H1 (cell line): Measurements from ENCODE around the gene MAP7. TPM values are rescaled to one million over a fixed set of nuclear protein-coding genes. Genes with fewer than 3 reads are reported as not detected.

ENCODE experiments used
- CTCF ChIA-PET: fragments of 300-600 bp; sonication (Branson Sonifier 250); formaldehyde crosslinking; loops from one replicate; lab custom pipeline; 2021; ENCODE audit not compliant: partially characterized antibody; lab: Charles Lee
- POLR2A ChIA-PET: fragments of 300-600 bp; sonication (Branson Sonifier 250); formaldehyde crosslinking; loops from one replicate; lab custom pipeline; 2021; ENCODE audit warnings: inconsistent platforms; ENCODE audit not compliant: partially characterized antibody; lab: Charles Lee
- DNase-seq, 2 experiments: peaks; one replicate each; pipeline versions ENCODE4 v3.0.0 to v3.0.0-alpha.2; 2010 to 2022; ENCODE audit warnings: low spot score in 2 of 2, low read depth in 1 of 2, mixed read lengths in 1 of 2
- FAIRE-seq: peaks from 2 replicates; lab custom pipeline; 2011; peaks lifted over from hg19 to GRCh38; lab: Jason Lieb, UNC
- H2AFZ ChIP-seq: 2 replicates; pipeline ENCODE4 v1.8.1; 2012; ENCODE audit warnings: low read length, inconsistent platforms
- H2AK5ac ChIP-seq: 2 replicates; pipeline ENCODE4 v1.6.1; 2013; ENCODE audit warnings: low read depth, low read length
- H2BK120ac ChIP-seq: replicated peaks from 2 replicates; pipeline ENCODE3; 2013; ENCODE audit warnings: low read depth, low read length, inconsistent platforms
- H2BK12ac ChIP-seq: 2 replicates; pipeline ENCODE4 v1.6.1; 2013; ENCODE audit warnings: low read depth, low read length
- H2BK15ac ChIP-seq: 2 replicates; pipeline ENCODE4 v1.6.1; 2013; ENCODE audit warnings: low read length
- H2BK20ac ChIP-seq: 2 replicates; pipeline ENCODE4 v1.6.1; 2013; ENCODE audit warnings: low read length
- H2BK5ac ChIP-seq: 2 replicates; pipeline ENCODE4 v1.6.1; 2013; ENCODE audit warnings: low read depth, low read length
- H3K14ac ChIP-seq: 2 replicates; pipeline ENCODE4 v1.6.1; 2013; ENCODE audit warnings: inconsistent platforms; ENCODE audit not compliant: insufficient read length
- H3K18ac ChIP-seq: 2 replicates; pipeline ENCODE4 v1.6.1; 2013; ENCODE audit warnings: low read length; ENCODE audit errors: extremely low read depth
- H3K23ac ChIP-seq: 2 replicates; pipeline ENCODE4 v1.6.1; 2013; ENCODE audit warnings: inconsistent platforms; ENCODE audit not compliant: insufficient read length
- H3K23me2 ChIP-seq: 2 replicates; pipeline ENCODE4 v1.6.1; 2013; ENCODE audit warnings: low read depth, low read length
- H3K27ac ChIP-seq: 2 replicates; pipeline ENCODE4 v1.6.1; 2011; ENCODE audit warnings: low read depth, low read length, inconsistent platforms
- H3K27me3 ChIP-seq, 4 experiments: replicated peaks in 1 of 4; 1 replicate in 1 of 4; 2 replicates in 3 of 4; pipeline versions ENCODE4 v1.6.1 to v1.8.1; 2011 to 2013; ENCODE audit warnings: low read length in 3 of 4, mild to moderate bottlenecking in 3 of 4, inconsistent platforms in 2 of 4, mixed read lengths in 2 of 4, moderate library complexity in 1 of 4; ENCODE audit not compliant: control insufficient read depth in 3 of 4, insufficient read depth in 3 of 4; ENCODE audit errors: extremely low read depth in 1 of 4
- H3K36me3 ChIP-seq, 4 experiments: 2 replicates each; pipeline versions ENCODE4 v1.6.1 to v1.8.1; 2011 to 2013; ENCODE audit warnings: mild to moderate bottlenecking in 4 of 4, low read length in 3 of 4, moderate library complexity in 2 of 4, control low read depth in 1 of 4, inconsistent platforms in 1 of 4; ENCODE audit not compliant: insufficient read depth in 4 of 4, control insufficient read depth in 2 of 4
- H3K4ac ChIP-seq: replicated peaks from 2 replicates; pipeline ENCODE3; 2013; ENCODE audit warnings: low read length, low read depth, mixed read lengths, inconsistent platforms; ENCODE audit not compliant: insufficient read length
- H3K4me1 ChIP-seq, 4 experiments: replicated peaks in 1 of 4; 1 replicate in 1 of 4; 2 replicates in 3 of 4; pipeline versions ENCODE4 v1.6.1 to v1.8.1; 2011 to 2013; ENCODE audit warnings: low read length in 3 of 4, inconsistent platforms in 2 of 4, mixed read lengths in 1 of 4; ENCODE audit not compliant: insufficient read depth in 4 of 4, control insufficient read depth in 3 of 4
- H3K4me2 ChIP-seq, 2 experiments: 2 replicates each; pipeline versions ENCODE4 v1.6.1 to v1.8.1; 2011 to 2013; ENCODE audit warnings: low read depth in 2 of 2, low read length in 2 of 2, control low read depth in 1 of 2, inconsistent platforms in 1 of 2, mild to moderate bottlenecking in 1 of 2; ENCODE audit not compliant: insufficient read depth in 1 of 2
- H3K4me3 ChIP-seq, 4 experiments: fragments of 200-600, 300-600 bp in 1 of 4; sonication (generic), shearing (Covaris generic), sonication (Bioruptor Twin) in 1 of 4; 2 replicates each; pipeline versions ENCODE4 v1.5.1 to v1.8.1; 2011 to 2016; ENCODE audit warnings: low read length in 4 of 4, low read depth in 3 of 4, control low read depth in 2 of 4, inconsistent platforms in 2 of 4, mild to moderate bottlenecking in 2 of 4, mixed read lengths in 1 of 4, moderate library complexity in 1 of 4; ENCODE audit not compliant: insufficient read depth in 2 of 4; ENCODE audit errors: extremely low read depth in 1 of 4
- H3K56ac ChIP-seq: replicated peaks from 2 replicates; pipeline ENCODE3; 2013; ENCODE audit warnings: low read depth, mild to moderate bottlenecking, mixed read lengths, low read length, inconsistent platforms; ENCODE audit not compliant: insufficient read length
- H3K79me1 ChIP-seq: 2 replicates; pipeline ENCODE4 v1.6.1; 2013; ENCODE audit warnings: low read depth, low read length, control low read depth
- H3K79me2 ChIP-seq, 2 experiments: 2 replicates each; pipeline versions ENCODE4 v1.6.1 to v1.8.1; 2012 to 2013; ENCODE audit warnings: low read length in 2 of 2, mild to moderate bottlenecking in 2 of 2, inconsistent platforms in 1 of 2; ENCODE audit not compliant: insufficient read depth in 2 of 2, control insufficient read depth in 1 of 2
- H3K9ac ChIP-seq, 4 experiments: replicated peaks in 1 of 4; 1 replicate in 1 of 4; 2 replicates in 3 of 4; pipeline versions ENCODE4 v1.6.1 to v1.8.1; 2011 to 2013; ENCODE audit warnings: low read depth in 3 of 4, low read length in 3 of 4, control low read depth in 2 of 4, mild to moderate bottlenecking in 2 of 4, moderate library complexity in 2 of 4, inconsistent platforms in 1 of 4; ENCODE audit errors: extremely low read depth in 1 of 4
- H3K9me3 ChIP-seq, 2 experiments: 2 replicates each; pipeline versions ENCODE4 v1.6.1 to v1.8.1; 2012 to 2013; ENCODE audit warnings: mild to moderate bottlenecking in 2 of 2, moderate library complexity in 2 of 2, control low read depth in 1 of 2, inconsistent platforms in 1 of 2, low read depth in 1 of 2, low read length in 1 of 2, mixed read lengths in 1 of 2; ENCODE audit not compliant: insufficient read depth in 2 of 2
- H4K20me1 ChIP-seq, 2 experiments: replicated peaks in 1 of 2; 2 replicates each; pipeline versions ENCODE3 to v1.8.1; 2011 to 2013; ENCODE audit warnings: inconsistent platforms in 2 of 2, low read length in 2 of 2, mild to moderate bottlenecking in 1 of 2; ENCODE audit not compliant: insufficient read depth in 2 of 2, control insufficient read depth in 1 of 2
- H4K5ac ChIP-seq: 2 replicates; pipeline ENCODE4 v1.6.1; 2013; ENCODE audit warnings: low read length, low read depth, mixed read lengths, inconsistent platforms; ENCODE audit not compliant: insufficient read length
- H4K8ac ChIP-seq: 2 replicates; pipeline ENCODE4 v1.8.0; 2013; ENCODE audit warnings: mild to moderate bottlenecking, moderate library complexity, low read length, inconsistent platforms; ENCODE audit not compliant: insufficient read depth; ENCODE audit errors: extremely low read depth
- H4K91ac ChIP-seq: replicated peaks from 2 replicates; pipeline ENCODE3; 2013; ENCODE audit warnings: low read length, mixed read lengths, inconsistent platforms; ENCODE audit not compliant: insufficient read length
- CHD2 ChIP-seq: IDR thresholded peaks from 2 replicates; pipeline ENCODE4 v1.6.1; 2012; ENCODE audit warnings: low read length, improper control_type of control experiment
- JUND ChIP-seq: IDR thresholded peaks from 2 replicates; pipeline ENCODE4 v1.6.1; 2011; ENCODE audit warnings: mild to moderate bottlenecking, improper control_type of control experiment, low read length
- NRF1 ChIP-seq: IDR thresholded peaks from 2 replicates; pipeline ENCODE4 v1.6.1; 2011; ENCODE audit warnings: mild to moderate bottlenecking, low read depth, low read length, improper control_type of control experiment
- POLR2AphosphoS5 ChIP-seq: IDR thresholded peaks from 2 replicates; pipeline ENCODE4 v1.6.1; 2011; ENCODE audit warnings: low read depth, low read length
- WGBS, 2 experiments: shearing (Covaris generic) in 1 of 2; methylation state at CpG; one replicate each; pipeline versions ENCODE4 v1.1.6 to v1.1.7; 2013 to 2015; ENCODE audit warnings: low lambda C conversion rate in 2 of 2, mixed read lengths in 2 of 2, inconsistent platforms in 1 of 2, low coverage in 1 of 2, missing lambda C conversion rate in 1 of 2; ENCODE audit not compliant: insufficient replicate concordance in 2 of 2, insufficient coverage in 1 of 2, insufficient read length in 1 of 2; ENCODE audit errors: extremely low coverage in 1 of 2, missing lambda C conversion rate in 1 of 2; 5-methylcytosine and 5-hydroxymethylcytosine counted together
- polyA plus RNA-seq, 7 experiments: library from polyadenylated mRNA; depleted of rRNA in 3 of 7; stranded (reverse) in 5 of 7; unstranded in 2 of 7; fragments of >200 nt in 5 of 7; fragments of 200-250 nt in 2 of 7; gene quantifications; 1 replicate in 5 of 7; 2 replicates in 1 of 7; 4 replicates in 1 of 7; pipeline versions ENCODE4 v1.2.1 to v1.2.3, GENCODE V29; 2011 to 2013; ENCODE audit warnings: missing spikeins in 2 of 7, mixed read lengths in 2 of 7
- total RNA-seq: library from RNA; stranded (reverse); fragmentation: NEBNext Ultra II Directional; extraction: Animal tissue kit (Norgen Biotek cat#: 25700); gene quantifications from 2 replicates; pipeline ENCODE4 v1.2.1, GENCODE V29; 2021

MAP7 gene
- total and polyA plus RNA-seq, 2 of the 8 experiments (the other 6 are each of a cell fraction or from before 2014, with no cell fraction given): 13.5 to 66.9 TPM

GRCh38 chr6:136564180-136564579 lies 14.0 kb upstream of the MAP7 start:
- Histone ChIP-seq H4K5ac (no peak overlapping the region), H3K23me2 (no peaks in the 10 kb centered on the region), H3K27ac (no peak overlapping the region), H3K14ac (no peak overlapping the region), H2BK15ac (no peak overlapping the region), H3K4me3 (no peak overlapping the region), H2BK120ac (no peak overlapping the region), H3K23ac (no peak overlapping the region), H3K4me1 (no peaks in the 10 kb centered on the region), H3K36me3 (no peaks in the 10 kb centered on the region), H2AFZ (no peak overlapping the region), H3K18ac (no peak overlapping the region), H2BK20ac (no peak overlapping the region), H2AK5ac (no peak overlapping the region), H3K79me2 (no peaks in the 10 kb centered on the region), H3K9ac (no peak overlapping the region), H3K79me1 (no peaks in the 10 kb centered on the region), H4K8ac (no peak overlapping the region), H3K9me3 (no peaks in the 10 kb centered on the region), H3K56ac (no peak overlapping the region), H3K27me3 (no peaks in the 10 kb centered on the region), H4K20me1 (no peaks in the 10 kb centered on the region), H3K4me2 (no peak overlapping the region), H3K4ac (no peak overlapping the region), H2BK12ac (no peak overlapping the region), H2BK5ac (no peak overlapping the region), H4K91ac (no peak overlapping the region)
- CTCF ChIA-PET: interaction anchor here (1.0 to 1.5 kb wide), 3 partner anchors 9 to 44 kb away, joined by 3 to 6 read pairs (median 3); no protein-coding TSS in a partner anchor
- FAIRE-seq (no peak), DNase-seq (no peak)
- WGBS, 2 experiments: 79% methylated on average over 1 of the region's 1 CpG; no CpG with 5 or more reads in 1 of the 2 experiments
- POLR2A ChIA-PET: no interaction called here
- TF ChIP-seq POLR2AphosphoS5 (no peak), JUND (no peak), NRF1 (no peak), CHD2 (no peak)
